Measurements from ENCODE around the gene ME3.

- TF ChIP-seq CTCF (IDR thresholded peaks at IDR 0.05; ENCODE audit: low read depth, low read length, missing input control) (no peak), FOXA1 (IDR thresholded peaks at IDR 0.05) (no peak), MAX (IDR thresholded peaks at IDR 0.05) (no peak), EGR1 (IDR thresholded peaks at IDR 0.05; ENCODE audit: low read depth in 2 of 2) (no peak), RAD21 (IDR thresholded peaks at IDR 0.05) (no peak), YY1 (IDR thresholded peaks at IDR 0.05) (no peak), SP1 (IDR thresholded peaks at IDR 0.05) (no peak), ATF3 (IDR thresholded peaks at IDR 0.05) (no peak), GABPA (IDR thresholded peaks at IDR 0.05 in 1 of 2, conservative IDR thresholded peaks at IDR 0.05 in 1 of 2) (no peak)
Measured at GRCh38 chr11:86497836-86498235, 174.6 kb downstream of the ME3 start.

Measured in liver (tissue), 3 donors.